Activated CD8-positive, alpha-beta memory T cell treated with anti-CD3 and anti-CD28 coated beads for 36 hours (primary cell): ENCODE results near the gene EXOC4. TPM values are rescaled to one million over a fixed set of nuclear protein-coding genes. Genes with fewer than 3 reads are reported as not detected.
"Not testable (repeated sequence)": the region's sequence is repeated elsewhere in the genome, so short reads cannot be mapped to it uniquely, and the experiment has no call there.

Source experiments
- CTCF ChIA-PET: fragments of 350-600 bp; sonication (Branson Sonifier 250); formaldehyde crosslinking; loops from one replicate; lab custom pipeline; 2021; ENCODE audit warnings: antibody characterized with exemption; lab: Charles Lee
- POLR2A ChIA-PET: fragments of 350-600 bp; sonication (Branson Sonifier 250); formaldehyde crosslinking; loops from one replicate; lab custom pipeline; 2021; ENCODE audit warnings: antibody characterized with exemption; lab: Charles Lee
- total RNA-seq, 2 experiments: library from RNA; stranded (reverse); gene quantifications; one replicate each; pipeline ENCODE4 v1.2.3, GENCODE V29; 2021

The EXOC4 gene
- total RNA-seq, 2 experiments from 2014 or later: 44.2 to 51.7 TPM

DNA sequence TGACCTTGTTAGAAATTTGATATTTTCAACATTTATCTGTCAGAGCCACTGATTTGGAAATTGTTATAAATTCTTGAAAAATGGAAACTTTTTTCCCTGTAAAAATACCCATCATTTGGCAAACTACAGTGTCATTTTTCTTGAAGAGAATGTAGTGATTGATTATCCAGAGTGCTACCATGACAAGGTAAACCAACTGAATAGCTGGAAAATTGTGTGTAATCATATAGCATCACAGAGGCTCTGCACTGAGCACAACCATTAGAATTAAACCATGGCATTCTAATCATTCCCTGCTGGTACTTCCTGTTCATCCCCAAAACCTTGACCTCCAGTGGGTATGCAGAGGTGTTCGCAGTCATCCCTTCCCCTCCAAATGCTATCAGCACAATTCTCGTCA, 633.9 kb downstream of the EXOC4 start:
- CTCF ChIA-PET: no interaction called here
- POLR2A ChIA-PET: no interaction called here

DNA sequence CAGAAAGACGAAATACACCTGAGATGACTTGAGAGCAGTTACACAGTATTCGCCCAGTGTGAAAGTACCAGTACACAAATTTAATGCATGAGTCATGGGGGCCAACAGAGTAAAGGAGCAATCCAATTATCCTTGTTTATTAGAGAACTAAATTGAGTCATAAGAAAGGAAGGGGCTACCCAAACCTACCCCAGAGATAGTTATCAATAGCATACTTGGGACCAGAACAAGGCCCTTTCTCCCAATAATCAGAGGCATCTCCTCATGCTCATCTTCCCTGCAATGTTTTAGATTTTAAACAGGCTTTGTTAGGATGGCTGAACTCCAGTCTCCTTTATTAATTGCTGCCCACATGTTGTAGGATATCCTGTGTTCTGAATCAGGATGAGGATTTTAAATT, 634.6 kb downstream of the EXOC4 start:
- ChIA-PET POLR2A (no interaction called here), CTCF (no interaction called here)

DNA sequence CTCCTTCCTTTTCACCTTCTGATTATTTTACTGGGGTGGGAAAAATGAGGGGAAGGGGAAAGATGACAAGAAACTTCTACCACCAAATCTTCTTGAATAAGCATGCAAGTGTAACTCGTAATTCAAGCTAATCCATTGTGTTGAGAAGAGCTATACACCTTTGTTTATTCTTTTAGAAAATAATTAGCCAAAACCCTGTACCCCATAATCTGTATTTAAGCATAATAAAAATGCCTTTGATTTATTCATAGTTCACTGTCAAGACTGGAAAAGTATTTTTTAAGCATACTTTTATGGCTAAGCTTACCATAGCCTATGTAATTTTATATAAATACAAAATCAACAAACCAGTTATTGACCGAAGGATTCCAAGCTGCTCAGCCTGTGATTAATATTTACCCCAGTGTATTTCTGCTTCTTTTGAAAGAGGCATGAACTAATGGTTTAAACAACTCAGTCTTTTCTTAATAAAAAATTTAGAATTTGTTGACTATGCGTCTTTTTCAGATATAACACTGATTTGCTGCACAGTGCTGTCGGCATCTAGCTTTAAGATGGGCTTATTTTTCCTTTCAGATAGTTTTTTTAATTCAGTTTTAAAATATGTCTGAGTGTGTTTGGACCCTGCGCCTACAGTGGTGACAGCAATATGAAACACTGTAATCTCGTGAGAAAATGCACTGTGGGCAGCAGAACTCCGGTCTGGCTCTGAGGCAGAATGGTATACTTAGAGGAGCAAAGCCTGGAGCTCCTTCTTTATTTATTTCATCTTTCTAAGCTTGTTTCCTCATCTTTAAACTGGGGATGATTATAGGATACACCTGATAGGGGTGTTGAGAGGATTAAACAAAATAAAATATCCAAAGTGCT, 635.4 kb downstream of the EXOC4 start:
- ChIA-PET POLR2A (no interaction called here), CTCF (no interaction called here)

DNA sequence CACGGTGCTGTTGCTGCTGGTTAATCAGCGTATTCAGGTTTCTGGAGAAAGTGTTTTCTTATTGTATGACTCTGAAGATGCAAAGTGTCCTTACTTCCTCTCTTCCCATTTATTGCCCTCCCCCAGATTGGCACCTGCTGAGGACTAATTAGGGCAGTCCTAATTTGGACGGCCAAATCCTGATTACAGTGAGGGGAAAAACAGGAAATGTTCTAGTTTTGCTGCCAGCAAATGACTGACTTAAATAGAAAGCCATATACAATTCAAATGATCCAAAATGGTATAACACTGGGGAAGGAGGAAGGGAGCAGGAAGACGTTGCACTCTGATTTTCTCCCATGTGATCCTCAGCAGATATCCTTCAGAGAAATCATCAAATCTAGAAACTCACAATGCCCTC, 651.9 kb downstream of the EXOC4 start:
- ChIA-PET CTCF (no interaction called here), POLR2A (no interaction called here)

DNA sequence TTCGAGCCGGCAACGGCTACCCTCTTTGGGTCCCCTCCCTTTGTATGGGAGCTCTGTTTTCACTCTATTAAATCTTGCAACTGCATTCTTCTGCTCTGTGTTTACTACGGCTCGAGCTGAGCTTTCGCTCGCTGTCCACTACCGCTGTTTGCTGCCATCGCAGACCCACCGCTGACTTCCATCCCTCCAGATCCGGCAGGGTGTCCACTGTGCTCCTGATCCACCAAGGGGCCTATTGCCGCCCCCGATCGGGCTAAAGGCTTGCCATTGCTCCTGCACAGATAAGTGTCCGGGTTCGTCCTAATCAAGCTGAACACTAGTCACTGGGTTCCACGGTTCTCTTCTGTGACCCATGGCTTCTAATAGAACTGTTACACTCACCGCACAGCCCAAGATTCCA, 653.7 kb downstream of the EXOC4 start:
- CTCF ChIA-PET, POLR2A ChIA-PET: not testable (repeated sequence)

DNA sequence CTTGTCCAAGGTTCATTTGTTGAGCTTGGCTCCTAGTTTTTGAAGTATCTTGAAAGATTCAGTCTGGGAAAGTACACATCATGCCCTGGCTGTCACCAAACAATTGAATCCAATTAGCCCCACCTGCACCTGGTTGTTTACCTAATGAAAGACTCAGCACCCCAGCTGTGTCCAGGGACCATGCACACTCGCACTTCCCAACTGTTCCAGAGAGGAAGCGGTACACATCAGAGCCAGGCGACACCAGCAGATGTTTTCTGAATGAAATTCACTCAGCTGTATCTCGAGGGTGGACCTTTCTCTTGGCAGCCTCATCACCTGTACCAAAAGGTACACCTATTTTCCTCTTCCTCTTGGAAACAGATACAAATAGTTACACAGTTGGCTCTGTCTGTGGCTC, 657.9 kb downstream of the EXOC4 start:
- CTCF ChIA-PET: no interaction called here
- POLR2A ChIA-PET: no interaction called here

DNA sequence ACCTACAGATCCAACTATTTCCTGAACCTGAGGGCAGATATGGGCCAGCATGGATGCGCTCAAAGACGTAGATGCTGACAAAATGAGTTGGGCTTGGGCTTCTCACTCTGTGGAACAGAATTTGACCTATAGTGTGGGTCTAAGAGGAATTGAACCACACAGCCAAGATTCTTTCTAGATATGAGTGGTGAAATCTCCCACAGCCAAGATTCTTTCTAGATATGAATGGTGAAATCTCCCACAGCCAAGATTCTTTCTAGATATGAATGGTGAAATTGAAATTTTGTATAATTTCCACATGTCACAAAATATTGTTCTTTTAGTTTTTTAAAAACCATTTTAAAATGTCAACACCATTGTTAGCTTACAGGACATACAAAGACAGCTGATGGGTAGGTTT, 658.8 kb downstream of the EXOC4 start:
- POLR2A ChIA-PET: no interaction called here

DNA sequence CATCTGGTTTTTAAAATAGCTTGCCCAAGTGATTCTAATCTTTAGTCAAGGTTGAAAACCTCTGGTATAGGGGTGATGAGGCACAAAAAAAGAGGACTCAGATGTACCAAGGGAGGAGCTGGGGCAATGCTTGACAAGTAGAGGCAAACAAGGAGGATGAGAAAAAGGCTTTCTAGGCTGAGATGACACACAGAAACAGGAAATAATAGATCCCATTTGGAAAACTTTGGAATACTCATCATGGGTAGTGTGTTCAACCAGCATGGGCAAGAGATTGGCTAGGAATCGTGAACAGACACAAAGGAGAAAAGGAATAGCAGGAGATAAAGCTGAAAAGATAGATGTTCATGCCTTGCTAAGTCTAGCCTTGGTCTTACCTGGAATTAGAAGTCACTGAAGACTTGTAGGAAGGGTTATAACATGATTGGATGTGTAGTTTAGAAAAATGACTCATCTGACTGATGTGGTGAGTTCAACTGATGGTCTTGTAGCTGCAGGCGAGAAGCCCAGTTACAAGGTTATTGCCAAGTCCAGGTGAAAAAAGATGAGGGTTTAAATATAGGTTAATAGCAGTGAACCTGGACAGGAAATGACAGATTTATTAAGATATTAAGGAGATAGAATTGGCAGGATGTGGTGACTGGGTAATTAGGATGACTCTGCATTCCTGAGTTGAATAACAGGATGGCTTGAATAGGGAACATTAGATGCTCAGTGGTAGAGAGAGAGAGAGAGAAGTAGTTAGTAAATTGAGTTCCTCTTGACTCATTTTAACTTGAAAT, 660.2 kb downstream of the EXOC4 start:
- CTCF ChIA-PET: no interaction called here
- POLR2A ChIA-PET: no interaction called here

More for the DNA sequence above, 658.8 kb downstream of the EXOC4 start:
- CTCF ChIA-PET: no interaction called here

DNA sequence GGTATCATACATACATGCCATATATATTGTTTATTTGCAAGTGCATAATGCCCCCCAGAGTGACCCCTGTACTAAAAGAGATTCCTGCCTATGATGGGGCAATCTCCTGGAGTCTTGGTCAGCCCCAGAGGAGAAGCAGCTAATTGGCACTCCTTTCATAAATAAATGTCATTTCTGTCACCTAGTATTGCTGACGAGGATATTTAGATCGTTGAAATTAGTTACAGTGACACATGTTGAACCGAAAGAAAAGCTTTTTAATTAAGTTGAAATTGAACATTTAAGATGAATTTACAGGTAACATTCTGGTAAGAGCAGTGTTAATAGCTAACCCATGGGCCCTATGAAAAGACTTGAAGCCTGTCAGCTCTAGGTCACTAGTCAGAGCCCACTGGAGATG, 663.7 kb downstream of the EXOC4 start:
- POLR2A ChIA-PET: no interaction called here
- CTCF ChIA-PET: interaction anchor here (0.6 kb wide), 1 partner anchor 9 kb away, joined by 4 read pairs; no protein-coding TSS in a partner anchor

DNA sequence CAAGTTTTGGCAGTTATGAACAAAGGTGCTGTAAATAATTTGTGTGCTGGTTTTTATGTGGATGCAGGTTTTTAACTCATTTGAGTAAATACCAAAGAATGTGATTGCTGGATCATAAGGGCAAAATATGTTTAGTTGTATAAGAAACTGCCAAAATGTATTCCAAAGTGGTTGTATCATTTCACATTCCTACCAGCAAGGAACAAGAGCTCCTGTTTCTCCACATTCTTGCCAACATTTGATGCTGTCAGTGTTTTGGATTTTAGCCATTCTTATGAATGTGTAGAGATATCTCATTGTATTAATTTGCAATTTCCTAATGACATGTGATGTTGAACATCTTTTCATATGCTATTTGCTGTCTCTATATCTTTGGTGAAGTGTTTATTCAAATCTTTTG, 666.9 kb downstream of the EXOC4 start:
- ChIA-PET CTCF (no interaction called here), POLR2A (no interaction called here)

DNA sequence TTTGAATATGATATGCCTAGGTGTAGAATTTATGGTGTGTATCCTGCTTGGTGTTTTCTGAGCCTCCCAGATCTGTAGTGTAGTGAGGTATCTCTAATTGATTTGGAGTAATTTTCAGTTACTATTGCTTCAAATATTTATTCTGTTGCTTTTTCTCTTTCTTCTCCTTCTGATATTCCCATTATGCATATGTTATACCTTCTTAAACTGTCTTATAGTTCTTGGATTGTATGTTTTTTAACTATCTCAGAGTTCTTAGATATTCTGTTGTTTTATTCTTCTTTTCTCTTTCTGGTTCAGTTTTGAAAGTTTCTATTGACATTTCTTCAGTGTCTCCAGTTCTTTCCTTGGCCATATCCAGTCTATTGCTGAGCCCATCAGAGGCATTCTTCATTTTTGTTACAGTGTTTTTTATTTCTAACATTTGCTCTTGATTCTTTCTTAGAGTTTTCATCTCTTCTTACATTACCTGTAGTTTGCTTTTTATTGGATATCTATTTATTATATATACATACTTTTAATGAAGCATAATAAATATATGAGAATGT, 668.8 kb downstream of the EXOC4 start:
- ChIA-PET POLR2A (no interaction called here), CTCF (no interaction called here)

DNA sequence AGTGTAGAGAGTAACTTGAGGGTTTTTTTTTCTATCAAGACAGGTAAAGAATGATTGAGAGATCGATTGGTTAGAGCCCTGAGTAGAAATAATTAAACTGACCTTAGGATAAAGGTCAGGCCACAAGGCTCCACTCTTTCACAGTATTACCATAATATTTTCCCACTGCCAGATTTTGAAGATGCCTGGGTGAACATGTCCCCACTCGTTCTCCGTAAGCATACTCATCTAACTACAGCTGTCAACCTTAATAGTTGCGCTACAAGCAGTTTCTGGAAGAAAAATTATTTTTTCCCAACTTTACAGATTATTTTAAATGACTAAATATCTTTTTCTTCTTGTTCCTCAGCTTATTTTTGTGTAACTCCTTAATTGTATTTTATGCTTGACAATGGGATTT, 671.1 kb downstream of the EXOC4 start:
- CTCF ChIA-PET: no interaction called here
- POLR2A ChIA-PET: no interaction called here

DNA sequence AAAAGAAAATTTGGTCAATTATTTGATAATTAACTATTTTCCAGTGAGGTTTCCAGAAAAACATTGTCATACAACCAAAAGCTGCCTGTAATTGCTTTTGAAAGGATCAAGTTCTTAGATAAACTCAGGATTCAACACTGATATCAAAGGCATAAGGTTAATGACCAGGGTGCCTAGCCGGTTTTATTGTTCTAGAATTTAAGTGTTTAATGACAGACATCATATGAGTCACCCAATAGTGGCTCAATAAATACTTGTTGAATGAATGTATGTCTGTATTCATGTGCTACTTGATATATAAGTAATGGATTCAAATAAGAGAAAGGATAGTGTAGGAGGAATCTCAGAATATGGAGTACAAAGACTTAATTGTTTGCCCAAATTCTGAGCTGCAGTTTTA, 678.2 kb downstream of the EXOC4 start:
- ChIA-PET POLR2A (no interaction called here), CTCF (no interaction called here)

DNA sequence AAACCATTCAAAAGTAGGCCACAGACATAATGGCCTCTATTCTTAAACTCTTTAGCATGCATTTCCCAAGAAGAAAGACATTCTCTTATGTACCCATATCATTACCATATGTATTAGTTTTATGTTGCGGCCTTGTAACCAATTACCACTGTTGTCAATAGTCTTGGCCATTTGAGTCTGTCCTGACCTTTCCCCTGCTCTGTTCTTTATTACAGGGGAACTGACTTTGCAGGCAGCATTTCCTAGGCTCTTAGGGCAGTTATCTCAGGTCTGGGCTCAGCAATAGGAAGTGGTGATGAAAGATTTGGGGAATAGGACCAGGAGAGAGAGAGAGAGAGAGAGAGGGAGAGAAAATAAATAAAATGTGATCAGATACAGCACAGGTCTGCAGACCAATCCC, 679.7 kb downstream of the EXOC4 start:
- ChIA-PET POLR2A (no interaction called here), CTCF (no interaction called here)

DNA sequence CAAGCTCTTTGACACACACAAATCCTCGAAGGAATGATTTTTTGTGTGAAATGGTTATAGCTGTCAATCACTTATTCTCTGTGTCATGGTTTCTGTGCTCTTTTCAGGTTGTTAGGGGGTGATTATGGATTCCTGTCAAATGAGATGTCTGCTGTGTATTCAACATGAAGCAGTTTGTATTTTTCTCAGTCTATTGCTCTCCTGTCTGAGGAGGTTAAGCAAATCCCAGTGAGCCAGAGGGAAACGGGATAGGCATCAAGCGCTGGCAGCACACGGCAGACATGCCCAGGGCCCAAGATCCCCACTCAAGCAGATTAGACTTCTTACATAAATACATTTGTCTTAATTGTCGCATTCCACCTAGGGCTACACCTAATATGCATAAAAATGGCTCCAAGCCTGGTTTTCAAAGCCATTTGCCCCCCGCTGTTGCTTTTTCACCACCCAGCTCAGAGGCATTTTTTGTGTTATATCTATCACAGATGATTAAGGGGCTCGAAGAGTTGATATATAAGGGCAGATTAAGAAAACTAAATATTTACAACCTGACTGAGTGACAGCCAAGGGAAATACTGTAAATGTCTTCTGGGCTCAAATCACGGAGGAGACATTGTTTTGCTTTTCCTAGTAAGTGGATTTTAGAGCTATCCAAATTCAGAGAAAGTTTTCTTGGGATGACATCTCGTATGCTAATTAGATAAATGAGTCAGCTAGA, 681.5 kb downstream of the EXOC4 start:
- CTCF ChIA-PET: no interaction called here
- POLR2A ChIA-PET: no interaction called here

DNA sequence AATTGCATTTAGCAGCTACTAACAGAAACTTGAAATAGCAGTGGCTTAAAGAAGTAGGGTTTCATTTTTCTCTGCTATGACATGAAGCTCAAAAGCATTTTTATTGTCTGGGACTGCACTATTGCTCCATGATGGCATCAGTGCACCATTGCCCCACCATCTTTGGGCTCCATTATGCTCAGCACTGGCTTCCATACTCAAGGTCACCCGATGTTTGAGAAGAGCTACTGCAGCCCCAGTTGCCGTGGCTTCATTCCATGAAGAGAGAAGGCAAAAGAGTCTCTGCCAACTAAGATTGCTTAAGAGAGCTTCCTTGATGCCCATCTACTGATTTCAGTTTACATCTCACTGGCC, 682.1 kb downstream of the EXOC4 start:
- POLR2A ChIA-PET: no interaction called here
- CTCF ChIA-PET: no interaction called here

DNA sequence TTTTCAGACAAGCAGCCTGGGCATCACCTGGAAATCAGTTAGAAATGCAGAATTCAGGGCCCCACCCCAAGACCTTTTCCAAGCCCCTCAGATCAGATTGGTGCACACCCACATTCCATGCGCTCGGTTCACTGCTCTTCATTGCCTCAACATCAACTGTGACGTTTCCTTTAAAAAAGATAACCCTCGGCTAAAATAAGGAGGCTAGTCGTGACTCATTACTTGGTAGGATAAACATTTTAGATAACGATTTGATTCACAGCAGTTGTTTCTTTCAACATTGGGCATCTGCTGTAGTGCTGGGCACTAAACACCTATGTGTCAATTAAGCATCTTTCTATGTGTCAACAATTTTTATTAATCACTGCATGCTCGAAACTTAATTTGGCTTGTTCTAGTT, 683.2 kb downstream of the EXOC4 start:
- CTCF ChIA-PET: no interaction called here
- POLR2A ChIA-PET: no interaction called here

DNA sequence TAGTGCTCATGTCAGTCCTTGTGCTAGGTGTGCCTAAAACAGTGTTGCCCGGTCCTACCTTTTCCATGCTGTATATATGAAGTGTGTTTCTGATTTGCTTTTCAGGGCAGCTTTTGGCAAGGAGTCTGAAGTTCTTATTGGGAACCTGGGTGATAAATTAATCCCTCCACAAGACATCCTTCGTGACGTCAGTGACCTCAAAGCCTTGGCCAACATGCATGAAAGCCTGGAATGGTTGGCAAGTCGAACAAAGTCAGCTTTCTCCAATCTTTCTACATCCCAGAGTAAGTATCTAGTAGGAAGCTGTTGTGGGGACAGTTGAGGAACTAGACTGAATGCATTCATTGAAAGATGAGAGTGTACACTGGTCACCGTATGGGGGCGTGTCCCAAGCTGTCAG, 684.9 kb downstream of the EXOC4 start:
- CTCF ChIA-PET: no interaction called here

DNA sequence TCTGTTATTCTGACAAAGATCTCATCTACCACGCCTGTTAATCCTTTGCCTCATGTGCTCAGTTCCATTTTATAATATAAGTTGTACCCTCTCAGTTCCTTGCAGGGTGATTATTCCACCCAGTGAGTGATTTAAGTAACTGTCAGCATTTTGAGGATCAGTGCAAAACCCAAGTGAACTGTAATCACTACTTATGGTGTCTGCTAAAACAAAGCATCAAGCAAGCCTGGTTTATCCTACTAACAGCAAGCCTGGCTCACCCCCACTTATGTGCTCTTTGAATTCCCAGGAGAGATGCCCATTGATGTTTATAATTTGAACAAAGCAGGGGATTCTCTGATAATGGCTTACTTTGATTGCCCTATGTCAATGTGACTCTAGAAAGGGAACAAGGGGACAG, 687.5 kb downstream of the EXOC4 start:
- CTCF ChIA-PET: no interaction called here

More for the DNA sequence above, 684.9 kb downstream of the EXOC4 start:
- POLR2A ChIA-PET: no interaction called here

DNA sequence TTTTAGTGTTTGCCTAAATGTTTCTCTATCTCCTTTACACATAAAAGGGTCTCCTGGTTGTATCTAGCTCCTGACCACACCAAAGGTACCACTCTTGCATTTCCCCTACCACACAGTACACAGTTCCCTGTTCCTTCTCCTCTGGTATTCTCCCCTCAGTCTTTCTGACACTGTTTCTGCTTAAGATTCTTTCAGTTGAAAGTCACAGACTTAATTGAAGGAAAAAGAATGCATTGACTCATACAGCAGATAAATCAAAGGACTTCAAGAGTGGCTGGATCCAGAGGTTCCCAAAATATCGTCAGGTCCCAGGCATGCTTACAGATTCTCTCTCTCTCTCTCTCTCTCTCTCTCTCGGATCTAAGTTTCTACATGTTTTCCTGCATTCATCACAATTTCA, 688.6 kb downstream of the EXOC4 start:
- ChIA-PET POLR2A (no interaction called here), CTCF (no interaction called here)

More for the DNA sequence above, 687.5 kb downstream of the EXOC4 start:
- POLR2A ChIA-PET: no interaction called here
